Measurements from ENCODE around the gene TMEM223.

GRCh38 chr11:62782753-62783152, 9.1 kb downstream of the TMEM223 start:
- TF ChIP-seq EZH2 (optimal IDR thresholded peaks at IDR 0.05; ENCODE audit: low read depth, low read length), result no peak
- TF ChIP-seq CTCF (IDR thresholded peaks at IDR 0.05; ENCODE audit: low read length), result no peak
